ENCODE data around the gene GALNT16. TPM values are rescaled to one million over a fixed set of nuclear protein-coding genes. Genes with fewer than 3 reads are reported as not detected.

GALNT16 gene
- total RNA-seq, 2 experiments from 2014 or later, result 0.09 TPM; not detected in 1

DNA sequence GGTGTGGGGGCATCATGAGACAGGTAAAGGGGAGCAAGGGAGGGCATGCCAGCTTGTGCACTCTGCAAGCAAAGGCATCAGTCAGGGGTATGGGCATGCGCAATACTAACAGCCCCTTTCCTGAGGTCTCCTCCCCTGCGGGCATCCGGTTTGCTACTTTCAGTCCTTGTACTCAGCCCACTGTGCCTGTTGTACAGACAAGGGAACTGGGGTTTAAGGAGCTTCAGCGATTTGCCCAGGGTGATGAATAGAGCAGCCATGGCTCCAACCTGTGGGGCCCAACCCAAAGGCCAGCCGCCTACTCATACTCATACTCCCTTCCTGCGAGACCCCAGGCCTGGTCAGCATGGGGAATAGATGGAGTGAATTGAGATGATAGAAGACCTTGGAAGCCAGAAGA is 66.7 kb downstream of the GALNT16 start:
- Histone ChIP-seq H3K4me1 (ENCODE audit: insufficient read depth, low read length, poor library complexity, severe bottlenecking) (no peaks in the 10 kb centered on the region), H3K4me3 (ENCODE audit: low read depth, low read length, poor library complexity, severe bottlenecking) (no peak overlapping the region), H3K79me2 (ENCODE audit: insufficient read depth, low read depth, low read length) (no peaks in the 10 kb centered on the region), H3K36me3 (ENCODE audit: insufficient read depth, low read length) (no peaks in the 10 kb centered on the region), H3K27ac (ENCODE audit: low read depth, low read length, poor library complexity, severe bottlenecking) (no peak overlapping the region), H3K9me3 (ENCODE audit: low read length) (no peaks in the 10 kb centered on the region), H4K20me1 (ENCODE audit: insufficient read depth, low read length) (no peaks in the 10 kb centered on the region), H2AFZ (ENCODE audit: low read length) (no peak overlapping the region), H3K9me2 (ENCODE audit: insufficient read depth, low read length) (no peaks in the 10 kb centered on the region), H3K4me2 (ENCODE audit: low read length) (no peak overlapping the region)
- ChIA-PET CTCF (ENCODE audit: unreplicated experiment) (interaction anchor here (0.6 kb wide), 1 partner anchor 17 kb away, joined by 3 read pairs; no protein-coding TSS in a partner anchor), POLR2A (no interaction called here)
- no peak for DNase-seq (ENCODE audit: low spot score)
- intact Hi-C loops (cut with micrococcal nuclease; ENCODE audit: unreplicated experiment), result no loop called here
- no TSS peak for BruUV-seq (replicated peaks)
- TF ChIP-seq EZH2phosphoT487 (IDR thresholded peaks at IDR 0.05; ENCODE audit: borderline replicate concordance, low read depth, low read length), result no peak
- TF ChIP-seq, protein P1, sequence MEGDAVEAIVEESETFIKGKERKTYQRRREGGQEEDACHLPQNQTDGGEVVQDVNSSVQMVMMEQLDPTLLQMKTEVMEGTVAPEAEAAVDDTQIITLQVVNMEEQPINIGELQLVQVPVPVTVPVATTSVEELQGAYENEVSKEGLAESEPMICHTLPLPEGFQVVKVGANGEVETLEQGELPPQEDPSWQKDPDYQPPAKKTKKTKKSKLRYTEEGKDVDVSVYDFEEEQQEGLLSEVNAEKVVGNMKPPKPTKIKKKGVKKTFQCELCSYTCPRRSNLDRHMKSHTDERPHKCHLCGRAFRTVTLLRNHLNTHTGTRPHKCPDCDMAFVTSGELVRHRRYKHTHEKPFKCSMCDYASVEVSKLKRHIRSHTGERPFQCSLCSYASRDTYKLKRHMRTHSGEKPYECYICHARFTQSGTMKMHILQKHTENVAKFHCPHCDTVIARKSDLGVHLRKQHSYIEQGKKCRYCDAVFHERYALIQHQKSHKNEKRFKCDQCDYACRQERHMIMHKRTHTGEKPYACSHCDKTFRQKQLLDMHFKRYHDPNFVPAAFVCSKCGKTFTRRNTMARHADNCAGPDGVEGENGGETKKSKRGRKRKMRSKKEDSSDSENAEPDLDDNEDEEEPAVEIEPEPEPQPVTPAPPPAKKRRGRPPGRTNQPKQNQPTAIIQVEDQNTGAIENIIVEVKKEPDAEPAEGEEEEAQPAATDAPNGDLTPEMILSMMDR (conservative IDR thresholded peaks at IDR 0.05; ENCODE audit: low read length), result no peak

DNA sequence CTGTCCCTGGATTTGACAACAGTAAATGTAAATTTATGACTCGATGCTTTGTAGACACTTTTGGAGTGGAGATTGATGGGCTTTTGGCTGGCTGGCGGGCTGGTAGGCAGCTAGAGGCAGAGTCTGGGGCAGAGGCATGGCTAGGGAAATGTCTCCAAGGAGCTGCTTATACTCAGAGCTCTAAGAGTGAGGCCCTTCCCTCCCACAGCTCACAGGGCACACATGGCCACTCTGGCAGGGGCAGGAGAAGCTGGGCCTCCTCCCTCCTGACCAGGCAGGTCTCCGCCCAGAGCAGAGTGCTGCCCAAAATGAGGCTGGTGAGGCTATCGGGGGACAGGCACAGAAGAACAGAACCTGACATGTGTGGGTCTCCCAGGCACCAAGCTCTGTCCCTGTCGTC is 67.5 kb downstream of the GALNT16 start:
- ChIA-PET POLR2A (no interaction called here), CTCF (ENCODE audit: unreplicated experiment) (no interaction called here)
- Histone ChIP-seq H3K4me2 (ENCODE audit: low read length) (no peak overlapping the region), H3K9me2 (ENCODE audit: insufficient read depth, low read length) (no peaks in the 10 kb centered on the region), H3K4me3 (ENCODE audit: low read depth, low read length, poor library complexity, severe bottlenecking) (no peak overlapping the region), H3K4me1 (ENCODE audit: insufficient read depth, low read length, poor library complexity, severe bottlenecking) (no peaks in the 10 kb centered on the region), H4K20me1 (ENCODE audit: insufficient read depth, low read length) (no peaks in the 10 kb centered on the region), H2AFZ (ENCODE audit: low read length) (no peak overlapping the region), H3K36me3 (ENCODE audit: insufficient read depth, low read length) (no peaks in the 10 kb centered on the region), H3K9me3 (ENCODE audit: low read length) (no peaks in the 10 kb centered on the region), H3K79me2 (ENCODE audit: insufficient read depth, low read depth, low read length) (no peaks in the 10 kb centered on the region), H3K27ac (ENCODE audit: low read depth, low read length, poor library complexity, severe bottlenecking) (no peak overlapping the region)
- no peak for TF ChIP-seq EZH2phosphoT487 (IDR thresholded peaks at IDR 0.05; ENCODE audit: borderline replicate concordance, low read depth, low read length)
- TF ChIP-seq, protein P1 (conservative IDR thresholded peaks at IDR 0.05; ENCODE audit: low read length), result no peak
- no TSS peak for BruUV-seq (replicated peaks)
- intact Hi-C loops (cut with micrococcal nuclease; ENCODE audit: unreplicated experiment), result no loop called here
- no peak for DNase-seq (ENCODE audit: low spot score)

DNA sequence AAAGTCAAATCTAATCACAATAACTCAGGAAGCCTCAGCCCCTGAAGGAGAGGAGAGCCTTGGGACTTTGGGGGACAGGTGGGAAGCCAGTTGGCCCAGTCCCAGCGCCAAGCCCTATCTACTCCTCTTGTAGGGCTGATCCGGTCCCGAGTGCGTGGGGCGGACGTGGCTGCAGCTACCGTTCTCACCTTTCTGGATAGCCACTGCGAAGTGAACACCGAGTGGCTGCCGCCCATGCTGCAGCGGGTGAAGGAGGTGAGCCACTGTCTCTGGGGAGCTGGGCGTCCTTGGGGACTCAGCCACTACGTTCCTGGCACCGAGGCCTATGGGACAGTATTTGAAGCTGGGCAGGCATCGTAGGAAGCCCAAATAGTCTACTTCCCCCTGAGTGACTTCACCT is 68.4 kb downstream of the GALNT16 start:
- Histone ChIP-seq H4K20me1 (ENCODE audit: insufficient read depth, low read length) (no peaks in the 10 kb centered on the region), H2AFZ (ENCODE audit: low read length) (no peak overlapping the region), H3K9me3 (ENCODE audit: low read length) (no peaks in the 10 kb centered on the region), H3K79me2 (ENCODE audit: insufficient read depth, low read depth, low read length) (no peaks in the 10 kb centered on the region), H3K4me3 (ENCODE audit: low read depth, low read length, poor library complexity, severe bottlenecking) (no peak overlapping the region), H3K27ac (ENCODE audit: low read depth, low read length, poor library complexity, severe bottlenecking) (no peak overlapping the region), H3K4me1 (ENCODE audit: insufficient read depth, low read length, poor library complexity, severe bottlenecking) (no peaks in the 10 kb centered on the region), H3K4me2 (ENCODE audit: low read length) (no peak overlapping the region), H3K36me3 (ENCODE audit: insufficient read depth, low read length) (no peaks in the 10 kb centered on the region), H3K9me2 (ENCODE audit: insufficient read depth, low read length) (no peaks in the 10 kb centered on the region)
- CTCF ChIA-PET (ENCODE audit: unreplicated experiment), result no interaction called here
- DNase-seq (ENCODE audit: low spot score), result no peak
- no TSS peak for BruUV-seq (replicated peaks)
- intact Hi-C loops (cut with micrococcal nuclease; ENCODE audit: unreplicated experiment), result no loop called here
- POLR2A ChIA-PET, result no interaction called here
- TF ChIP-seq, protein P1 (conservative IDR thresholded peaks at IDR 0.05; ENCODE audit: low read length), result no peak
- TF ChIP-seq EZH2phosphoT487 (IDR thresholded peaks at IDR 0.05; ENCODE audit: borderline replicate concordance, low read depth, low read length), result no peak

Data from OCI-LY7 (cell line).